GM18909 (cell line): Measurements from ENCODE around the gene MTHFD1L.
A peak's percentile ranks its signal among the peaks of the same experiment; 100 is the strongest.

Experiments used
- ATAC-seq: cut with Tn5 transposase; IDR thresholded peaks from one replicate; pipeline ENCODE4 v1.9.1; 2021; ENCODE audit warnings: mild to moderate bottlenecking; ENCODE audit not compliant: unreplicated experiment, poor library complexity

Gene MTHFD1L

DNA sequence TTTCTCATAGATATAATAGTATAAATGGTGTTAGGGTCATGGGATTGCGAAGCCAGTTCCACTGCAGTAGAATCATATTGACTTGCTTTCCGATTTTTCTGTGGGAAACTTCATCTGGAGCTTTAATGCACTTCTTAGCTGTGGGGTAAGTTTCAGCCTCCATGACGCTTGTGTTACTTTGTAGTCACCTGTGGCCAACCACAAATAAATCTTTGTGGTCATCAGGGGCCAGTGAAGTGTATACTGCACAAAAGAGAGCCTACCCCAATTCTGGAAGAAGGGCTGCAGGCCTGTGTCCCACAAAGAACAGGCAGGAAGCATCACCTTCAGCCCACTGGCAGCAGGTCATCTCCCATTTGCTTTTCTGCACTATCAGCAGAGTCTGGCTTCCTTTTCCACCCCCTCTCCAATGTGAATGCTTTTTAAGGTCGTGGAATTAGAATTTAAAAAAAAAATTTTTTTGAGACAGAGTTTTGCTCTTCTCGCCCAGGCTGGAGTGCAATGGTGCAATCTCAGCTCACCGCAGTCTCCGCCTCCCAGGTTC lies 32.0 kb downstream of the MTHFD1L start:
- peak; percentile 40 for ATAC-seq

DNA sequence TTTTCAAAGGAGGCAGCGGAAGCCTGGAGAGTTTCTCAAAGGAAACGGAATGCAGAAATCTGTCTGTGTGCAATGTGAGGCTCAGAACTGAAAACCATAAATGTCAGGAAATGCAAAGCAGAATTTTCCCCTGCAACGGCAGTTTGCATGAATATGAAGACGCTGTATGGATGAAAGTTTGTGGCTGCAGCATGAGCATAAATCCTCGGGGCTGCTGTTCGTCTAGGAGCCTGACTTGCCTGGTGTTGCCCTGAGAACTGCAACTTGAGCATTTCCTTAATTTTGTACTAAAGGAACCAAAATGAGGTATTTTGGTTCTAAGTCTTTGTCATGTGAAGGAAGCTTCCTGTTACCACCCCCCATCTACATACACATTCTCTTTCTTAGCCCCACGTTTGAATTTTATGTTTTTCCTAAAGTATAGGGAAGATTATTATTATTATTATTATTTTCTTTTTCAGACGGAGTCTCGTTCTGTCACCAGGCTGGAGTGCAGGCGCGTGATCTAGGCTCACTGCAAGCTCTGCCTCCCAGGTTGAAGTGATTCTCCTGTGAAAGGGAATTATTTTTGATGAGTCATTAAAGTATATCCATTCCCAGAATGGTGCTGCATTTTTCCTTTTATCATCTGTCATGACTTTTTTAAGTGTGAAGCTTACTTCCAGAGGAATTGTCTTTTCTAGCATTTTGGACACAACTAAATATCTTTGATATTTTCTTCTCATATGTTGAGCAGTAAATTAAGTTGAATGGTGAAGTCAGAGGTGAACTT lies 33.1 kb downstream of the MTHFD1L start:
- ATAC-seq, result peak; percentile 31

GRCh38 chr6:150899231-150899630 lies 33.7 kb downstream of the MTHFD1L start:
- no peak for ATAC-seq

DNA sequence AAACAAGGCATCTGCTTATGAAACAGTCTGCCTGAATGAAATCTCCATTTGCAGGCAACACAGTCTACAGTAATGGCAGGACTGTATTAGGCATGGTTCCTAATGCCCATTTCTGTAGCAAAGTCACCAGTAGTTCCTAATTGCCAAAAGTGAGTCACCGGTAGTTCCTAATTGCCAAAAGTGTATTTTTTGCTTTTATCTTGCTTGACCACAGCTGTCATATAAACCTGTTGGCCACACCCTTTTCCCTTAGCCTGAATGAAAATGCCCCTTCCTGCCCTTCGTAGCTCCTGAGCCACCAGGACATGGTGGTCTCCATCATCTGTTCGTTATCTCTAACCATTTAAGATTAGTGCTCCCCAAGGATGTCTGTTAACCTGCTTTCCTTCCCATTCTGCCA lies 34.5 kb downstream of the MTHFD1L start:
- no peak for ATAC-seq

DNA sequence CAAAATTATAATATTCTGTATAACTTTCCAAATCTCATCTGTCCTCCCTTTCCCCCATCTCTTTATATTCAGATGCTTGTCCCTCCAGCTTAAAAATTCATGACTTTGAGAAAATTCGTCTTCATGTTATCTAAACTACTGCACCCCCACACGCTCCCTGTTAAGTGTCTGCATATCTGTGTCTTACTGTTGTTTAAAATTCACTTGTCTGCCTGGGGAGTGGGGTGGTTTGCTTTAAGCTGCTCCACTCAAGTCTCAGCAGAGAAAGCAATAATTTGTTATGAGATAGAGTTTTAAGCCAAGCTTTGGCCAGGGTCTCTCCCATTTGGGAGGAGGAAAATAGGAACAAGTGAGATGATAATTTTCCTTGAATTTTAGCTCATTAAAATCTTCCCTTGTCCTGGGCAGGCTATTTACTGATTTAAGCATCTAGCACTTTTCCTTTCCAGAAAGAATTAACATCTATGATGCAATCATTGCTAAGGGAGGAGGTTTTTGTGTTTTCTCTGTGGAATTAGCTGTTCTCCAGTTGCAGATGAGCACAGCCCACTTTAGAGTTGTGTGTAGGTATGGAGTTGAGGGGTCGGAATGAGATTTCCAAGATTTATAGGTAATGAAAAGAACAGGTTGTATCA lies 36.8 kb downstream of the MTHFD1L start:
- ATAC-seq, result no peak

GRCh38 chr6:150905769-150906168 lies 40.3 kb downstream of the MTHFD1L start:
- no peak for ATAC-seq

GRCh38 chr6:150906641-150907326 lies 41.3 kb downstream of the MTHFD1L start:
- ATAC-seq, result no peak

DNA sequence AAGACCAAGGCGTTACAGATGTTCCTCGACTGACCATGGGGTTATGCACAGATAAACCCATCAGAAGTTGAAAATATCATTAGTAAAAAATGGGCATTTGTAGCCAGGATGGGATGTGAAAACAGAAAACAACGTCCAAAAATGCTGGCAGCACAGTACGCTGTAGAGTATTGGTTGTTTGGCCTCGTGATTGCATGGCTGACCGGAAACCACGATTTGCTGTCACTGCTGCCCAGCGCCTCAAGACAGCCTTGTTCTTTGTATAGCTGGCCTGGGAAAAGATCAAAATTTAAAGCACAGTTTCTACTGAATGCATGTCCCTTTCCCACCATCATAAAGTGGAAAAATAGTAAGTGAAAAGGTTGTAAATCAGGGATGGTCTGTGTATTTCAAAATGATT lies 41.9 kb downstream of the MTHFD1L start:
- ATAC-seq, result no peak

DNA sequence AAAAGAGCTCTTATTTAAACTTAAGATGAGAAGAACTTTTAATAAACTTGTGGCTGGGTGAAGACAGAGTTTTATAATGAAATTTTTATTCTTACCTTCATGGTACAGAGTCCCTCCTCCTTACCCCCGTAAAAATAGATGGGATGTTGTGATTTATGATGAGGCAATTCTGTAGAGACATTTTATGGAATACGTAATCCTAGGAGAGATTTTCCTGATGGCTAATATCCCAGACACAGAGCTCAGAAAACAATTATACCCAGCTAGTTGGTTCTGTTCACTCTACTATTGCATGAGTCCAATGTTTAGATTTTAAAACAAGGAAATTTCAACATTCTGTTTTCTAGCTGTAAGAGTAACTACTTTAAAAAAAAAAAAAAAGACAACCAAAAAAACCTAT lies 43.4 kb downstream of the MTHFD1L start:
- ATAC-seq, result no peak

GRCh38 chr6:150910561-150910960 lies 45.1 kb downstream of the MTHFD1L start:
- no peak for ATAC-seq

DNA sequence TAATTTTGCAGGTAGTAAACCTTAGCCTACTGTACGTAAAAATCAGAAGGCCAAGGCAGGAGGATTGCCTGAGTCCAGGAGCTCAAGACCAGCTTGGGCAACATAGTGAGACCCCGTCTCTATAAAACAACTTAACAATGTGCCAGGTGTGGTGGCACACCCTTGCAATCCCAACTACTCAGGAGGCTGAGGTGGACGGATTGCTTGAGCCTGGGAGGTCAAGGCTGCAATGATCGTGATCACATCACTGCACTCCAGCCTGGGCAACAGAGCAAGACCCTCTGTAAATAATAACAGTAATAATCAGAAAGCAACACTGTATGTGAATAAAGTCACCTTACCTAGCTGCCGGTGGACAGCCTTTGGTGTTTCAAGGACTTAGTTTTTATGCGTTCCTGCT lies 48.9 kb downstream of the MTHFD1L start:
- no peak for ATAC-seq

GRCh38 chr6:150915131-150915879 lies 49.8 kb downstream of the MTHFD1L start:
- no peak for ATAC-seq

GRCh38 chr6:150915880-150916265 lies 50.4 kb downstream of the MTHFD1L start:
- ATAC-seq, result no peak

GRCh38 chr6:150919938-150920337 lies 54.4 kb downstream of the MTHFD1L start:
- ATAC-seq, result no peak

DNA sequence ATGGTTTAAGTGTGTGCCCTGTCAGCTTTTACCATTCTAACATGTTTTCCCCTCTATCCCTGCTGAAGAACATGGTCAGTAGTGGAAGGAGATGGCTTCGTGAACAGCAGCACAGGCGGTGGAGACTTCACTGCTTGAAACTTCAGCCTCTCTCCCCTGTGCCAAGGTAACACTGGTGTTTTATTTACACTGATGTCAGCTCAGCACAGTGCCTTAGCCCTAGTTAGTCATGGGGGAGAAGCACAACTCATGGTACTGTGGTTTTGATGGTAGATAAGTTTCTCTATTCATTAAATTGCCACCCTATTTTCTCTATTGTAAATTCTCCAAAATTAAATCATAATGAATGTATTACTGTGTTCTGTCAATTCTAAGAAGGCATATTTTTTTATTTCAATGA lies 56.6 kb downstream of the MTHFD1L start:
- ATAC-seq, result no peak

DNA sequence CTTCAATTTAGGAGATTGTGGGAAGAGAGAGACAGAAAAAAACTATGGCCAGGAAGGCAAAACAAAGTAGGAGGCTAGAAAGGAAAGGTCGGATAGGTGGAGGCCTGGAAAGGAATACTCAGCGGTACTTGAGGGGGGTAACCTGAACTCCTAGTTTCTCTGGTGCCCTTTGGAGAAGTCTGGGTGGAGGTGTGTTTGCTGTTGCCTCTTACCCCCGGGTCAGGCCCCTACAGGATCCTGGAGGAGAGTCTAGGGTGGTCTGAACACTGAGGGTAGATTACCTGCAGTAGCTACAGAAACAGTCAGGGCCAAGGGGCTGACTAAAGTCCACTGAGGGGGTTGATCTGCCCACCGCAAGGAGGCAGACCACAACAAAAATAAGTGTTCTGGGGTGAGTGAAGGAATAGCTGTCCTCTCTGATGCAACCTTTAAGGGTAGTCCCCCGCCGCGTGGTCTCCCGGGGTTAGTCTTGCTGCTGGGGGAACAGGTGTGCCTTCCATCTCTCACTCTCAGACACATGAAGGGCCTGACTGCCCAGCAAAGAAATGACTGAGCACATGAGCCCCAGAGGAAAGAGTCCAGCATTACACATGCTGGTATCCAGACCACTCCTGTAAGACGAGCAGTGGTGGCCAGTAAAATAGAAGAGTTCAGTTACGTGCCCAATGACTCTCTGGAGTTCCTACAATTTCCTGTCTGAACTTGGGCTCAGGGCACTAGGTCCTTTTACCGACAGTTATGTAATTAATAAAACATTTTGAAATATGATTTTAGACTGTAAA lies 59.5 kb downstream of the MTHFD1L start:
- no peak for ATAC-seq

DNA sequence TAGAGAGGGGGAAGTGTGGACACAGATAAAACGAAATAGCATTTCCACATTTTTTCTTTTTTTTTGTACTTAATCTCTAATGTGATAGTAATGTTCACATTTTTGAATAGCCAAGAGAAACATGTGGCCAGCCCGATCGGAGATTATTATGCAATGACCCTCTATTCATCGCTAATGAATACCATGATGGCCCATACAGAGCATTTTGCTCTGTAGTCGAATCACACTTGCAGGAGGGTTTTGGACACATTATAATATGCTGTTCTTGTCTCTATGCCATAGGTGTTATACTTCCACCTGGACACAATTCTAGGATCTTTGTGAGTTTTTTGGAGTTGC lies 60.1 kb downstream of the MTHFD1L start:
- no peak for ATAC-seq

DNA sequence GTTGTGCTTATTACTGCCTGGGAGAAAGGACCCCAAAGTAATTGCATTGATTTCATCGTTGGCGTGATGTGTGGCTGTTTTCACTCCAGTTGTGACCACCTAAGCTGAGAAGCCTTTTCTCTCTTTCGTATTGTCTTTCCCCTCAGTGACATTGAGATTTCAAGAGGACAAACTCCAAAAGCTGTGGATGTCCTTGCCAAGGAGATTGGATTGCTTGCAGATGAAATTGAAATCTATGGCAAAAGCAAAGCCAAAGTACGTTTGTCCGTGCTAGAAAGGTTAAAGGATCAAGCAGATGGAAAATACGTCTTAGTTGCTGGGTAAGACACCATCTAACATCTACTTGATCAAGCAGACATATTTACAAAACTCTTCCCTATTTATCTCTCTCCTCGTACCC lies 60.5 kb downstream of the MTHFD1L start:
- ATAC-seq, result no peak

GRCh38 chr6:150928882-150929281 lies 63.4 kb downstream of the MTHFD1L start:
- no peak for ATAC-seq

DNA sequence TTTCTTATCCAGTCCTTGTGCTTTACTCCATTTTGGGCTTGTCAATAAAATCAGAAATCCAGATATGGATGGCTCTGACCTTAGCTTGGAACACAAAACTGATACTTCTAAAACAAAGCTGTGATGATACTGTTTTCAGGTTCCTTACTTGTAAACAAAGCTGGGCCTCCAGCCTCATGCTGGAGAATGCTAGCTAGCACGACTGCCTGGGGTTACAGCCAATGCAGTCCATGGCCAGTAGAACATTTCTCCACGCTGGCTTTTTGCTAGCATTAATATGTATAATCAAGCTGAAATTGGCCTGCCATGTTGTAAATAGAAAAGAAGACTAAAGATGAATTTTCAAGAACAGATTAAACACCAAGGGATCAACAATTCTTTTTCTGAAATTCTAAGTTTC lies 63.9 kb downstream of the MTHFD1L start:
- no peak for ATAC-seq
